Posterior vena cava (tissue), 2 donors: ENCODE results near the gene AURKAIP1. TPM values are rescaled to one million over a fixed set of nuclear protein-coding genes. Genes with fewer than 3 reads are reported as not detected.
A peak's percentile ranks its signal among the peaks of the same experiment; 100 is the strongest.
"Not testable (repeated sequence)": the region's sequence is repeated elsewhere in the genome, so short reads cannot be mapped to it uniquely, and the experiment has no call there.

ENCODE experiments used
- DNase-seq: peaks from one replicate; pipeline ENCODE4 v3.0.0-alpha.2; 2020; ENCODE audit warnings: low spot score
- intact Hi-C, 2 donors: fragments of 100-400 bp; cut with DNase I; formaldehyde crosslinking; loops; one replicate each; pipeline versions ENCODE4 v1.14.1 to v1.14.2; 2022 to 2023
- total RNA-seq, 2 donors: library from RNA; stranded (reverse); fragmentation: NEBNext Ultra II Directional; extraction: Animal tissue kit (Norgen Biotek cat#: 25700); gene quantifications; one replicate each; pipeline ENCODE4 v1.2.1, GENCODE V29; 2021
- donor health status: DM: yes; HTN: yes; CAD: no.
- donor health status: DM: yes; HTN: yes; CAD: no.

AURKAIP1 gene
- total RNA-seq, 2 donors from 2014 or later, result 70.9 to 78.8 TPM

DNA sequence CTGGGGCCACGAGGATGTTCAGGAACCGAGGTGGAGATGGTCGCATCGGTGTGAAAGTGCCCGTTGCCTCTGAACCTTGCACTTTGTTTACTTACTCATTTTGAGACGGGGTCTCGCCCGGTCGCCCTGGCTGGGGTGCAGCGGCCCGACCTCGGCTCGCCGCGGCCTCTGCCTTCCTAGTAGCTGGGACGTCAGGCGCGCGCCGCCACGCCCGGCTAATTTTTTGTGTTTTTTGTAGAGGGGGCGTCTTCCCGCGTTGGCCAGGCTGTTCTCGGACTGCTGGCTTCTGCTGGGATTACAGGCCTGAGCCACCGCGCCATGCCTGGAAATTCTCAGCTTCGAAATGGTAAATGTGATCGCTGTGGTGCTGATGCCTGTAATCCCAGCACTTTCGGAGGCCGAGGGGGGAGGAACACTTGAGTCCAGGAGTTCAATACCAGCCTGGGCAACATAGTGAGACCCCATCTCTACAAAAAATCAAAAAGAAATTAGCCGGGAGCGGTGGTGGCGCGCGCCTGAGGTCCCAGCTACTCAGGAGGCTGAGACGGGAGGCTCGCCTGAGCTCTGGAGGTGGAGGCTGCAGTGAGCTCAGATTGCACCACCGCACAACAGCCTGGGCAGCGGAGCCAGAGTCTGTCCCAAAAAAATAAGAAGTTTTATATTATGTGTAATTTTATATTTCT is 32.8 kb upstream of the AURKAIP1 start:
- DNase-seq, result no peak
- intact Hi-C loops, result no loop called here

DNA sequence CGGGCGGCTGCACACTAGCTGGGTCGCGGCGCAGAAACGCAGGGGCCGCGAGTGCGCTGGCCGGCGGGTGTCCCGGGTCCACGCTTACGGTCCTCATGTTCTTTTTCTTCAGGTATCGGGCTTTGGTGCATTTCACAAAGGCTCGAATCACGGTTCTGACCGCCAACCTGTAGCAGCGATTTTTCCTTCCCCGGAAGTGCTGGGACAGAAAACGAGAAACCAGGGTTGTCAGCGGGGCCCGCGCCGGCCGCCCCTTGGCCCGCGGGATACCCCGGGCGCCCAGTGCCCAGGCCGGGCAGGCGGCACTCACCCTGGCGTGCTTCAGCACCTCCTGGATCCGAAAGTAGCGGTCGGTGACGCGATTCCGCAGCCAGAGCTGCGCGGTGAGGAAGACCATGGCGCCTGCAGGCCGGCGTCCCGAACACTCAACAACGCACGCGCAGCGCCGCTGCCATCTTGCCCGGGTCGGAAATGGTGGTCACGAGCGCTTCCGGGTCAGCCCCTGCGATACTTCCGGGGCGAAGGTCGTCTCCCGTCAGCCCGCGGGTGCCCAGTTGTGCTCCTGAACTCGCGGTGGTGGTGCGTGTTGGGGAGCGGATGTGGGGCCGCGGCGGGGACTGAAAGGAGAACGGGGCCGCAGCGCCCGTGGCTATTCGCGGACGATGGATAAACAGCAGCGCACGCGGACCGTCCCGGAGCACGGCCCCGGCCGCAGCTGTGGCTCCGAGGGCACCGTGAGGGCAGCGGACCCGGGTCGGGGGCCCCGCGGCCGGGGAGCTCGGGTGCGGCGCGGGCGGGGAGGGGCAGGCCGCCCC is 32.0 kb upstream of the AURKAIP1 start, which contains the start of gene MRPL20:
Gene MRPL20 (minus strand): TSS at position 473 of the 815 bp plus-strand sequence. CDS start 76 bp downstream, at position 397.
- intact Hi-C loops, result no loop called here
- DNase-seq, result peak; percentile 99

DNA sequence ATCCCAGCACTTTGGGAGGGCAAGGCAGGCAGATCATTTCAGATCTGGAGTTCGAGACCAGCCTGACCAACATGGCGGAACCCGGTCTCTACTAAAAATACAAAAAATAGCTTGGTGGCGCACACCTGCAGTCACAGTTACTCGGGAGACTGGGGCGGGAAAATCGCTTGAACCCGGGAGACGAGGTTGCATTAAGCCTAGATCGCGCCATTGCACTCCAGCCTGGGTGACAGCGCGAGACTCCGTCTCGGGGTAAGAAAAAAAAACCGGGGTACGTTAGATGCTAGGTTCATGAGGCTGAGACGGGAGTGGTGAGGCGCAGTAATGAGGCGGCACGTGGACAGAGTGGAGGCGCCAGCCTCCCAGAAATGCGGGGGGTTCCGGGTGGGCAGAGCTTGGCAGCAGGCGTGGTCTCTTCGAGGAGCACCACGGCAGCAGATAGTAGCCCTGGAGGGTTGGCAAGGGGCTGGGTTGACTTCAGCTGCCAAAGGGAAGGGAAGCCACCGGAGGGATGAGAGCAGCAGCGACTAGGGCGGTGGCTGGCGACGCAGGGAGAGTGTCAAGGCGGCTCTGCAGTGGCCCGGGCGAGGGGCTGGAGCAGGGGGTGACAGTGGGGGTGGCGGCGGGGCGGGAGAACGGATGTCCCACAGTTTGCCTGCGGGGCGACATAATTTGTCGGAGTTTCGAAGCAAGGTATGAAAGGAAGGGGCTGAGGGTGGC is 31.3 kb upstream of the AURKAIP1 start:
- intact Hi-C loops, result no loop called here
- DNase-seq, result no peak

DNA sequence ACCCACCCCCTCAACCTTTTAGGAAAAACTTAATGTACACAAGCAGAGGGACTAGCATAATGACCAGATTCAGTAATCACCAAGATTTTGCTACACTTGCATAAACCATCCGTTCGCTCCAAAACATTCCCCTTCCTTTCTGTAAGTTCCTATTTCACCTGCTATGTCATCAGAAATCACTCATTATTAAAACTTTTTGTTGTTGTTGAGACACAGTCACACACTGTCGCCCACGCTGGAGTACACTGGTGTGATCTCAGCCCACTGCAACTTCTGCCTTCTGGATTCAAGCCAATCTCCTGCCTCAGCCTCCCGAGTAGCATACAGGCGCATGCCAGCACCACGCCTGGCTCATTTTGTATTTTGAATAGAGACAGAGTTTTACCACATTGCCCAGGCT is 28.6 kb upstream of the AURKAIP1 start:
- intact Hi-C loops, result loop anchor here in 1 of 2 donors (5.0 kb wide), 1 partner anchor 34 kb away; the partner anchor contains the start of gene VWA1
- DNase-seq, result no peak

DNA sequence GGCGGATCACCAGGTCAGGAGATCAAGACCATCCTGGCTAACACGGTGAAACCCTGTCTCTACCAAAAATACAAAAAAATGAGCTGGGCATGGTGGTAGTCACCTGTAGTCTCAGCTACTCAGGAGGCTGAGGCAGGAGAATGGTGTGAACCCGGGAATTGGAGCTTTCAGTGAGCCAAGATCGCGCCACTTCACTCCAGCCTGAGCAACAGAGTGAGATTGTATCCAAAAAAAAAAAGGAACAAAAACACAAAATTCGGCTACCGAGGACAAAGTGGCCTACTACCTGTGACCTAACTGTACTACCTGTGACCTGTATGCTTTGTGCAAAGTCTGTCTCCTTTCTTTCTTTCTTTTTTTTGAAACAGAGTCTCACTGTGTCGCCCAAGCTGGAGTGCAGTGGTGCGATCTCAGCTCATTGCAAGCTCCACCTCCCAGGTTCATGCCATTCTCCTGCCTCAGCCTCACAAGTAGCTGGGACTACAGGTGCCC is 27.9 kb upstream of the AURKAIP1 start:
- not testable (repeated sequence) for DNase-seq
- intact Hi-C loops, result loop anchor here in 1 of 2 donors (5.0 kb wide), 1 partner anchor 34 kb away; the partner anchor contains the start of gene VWA1

DNA sequence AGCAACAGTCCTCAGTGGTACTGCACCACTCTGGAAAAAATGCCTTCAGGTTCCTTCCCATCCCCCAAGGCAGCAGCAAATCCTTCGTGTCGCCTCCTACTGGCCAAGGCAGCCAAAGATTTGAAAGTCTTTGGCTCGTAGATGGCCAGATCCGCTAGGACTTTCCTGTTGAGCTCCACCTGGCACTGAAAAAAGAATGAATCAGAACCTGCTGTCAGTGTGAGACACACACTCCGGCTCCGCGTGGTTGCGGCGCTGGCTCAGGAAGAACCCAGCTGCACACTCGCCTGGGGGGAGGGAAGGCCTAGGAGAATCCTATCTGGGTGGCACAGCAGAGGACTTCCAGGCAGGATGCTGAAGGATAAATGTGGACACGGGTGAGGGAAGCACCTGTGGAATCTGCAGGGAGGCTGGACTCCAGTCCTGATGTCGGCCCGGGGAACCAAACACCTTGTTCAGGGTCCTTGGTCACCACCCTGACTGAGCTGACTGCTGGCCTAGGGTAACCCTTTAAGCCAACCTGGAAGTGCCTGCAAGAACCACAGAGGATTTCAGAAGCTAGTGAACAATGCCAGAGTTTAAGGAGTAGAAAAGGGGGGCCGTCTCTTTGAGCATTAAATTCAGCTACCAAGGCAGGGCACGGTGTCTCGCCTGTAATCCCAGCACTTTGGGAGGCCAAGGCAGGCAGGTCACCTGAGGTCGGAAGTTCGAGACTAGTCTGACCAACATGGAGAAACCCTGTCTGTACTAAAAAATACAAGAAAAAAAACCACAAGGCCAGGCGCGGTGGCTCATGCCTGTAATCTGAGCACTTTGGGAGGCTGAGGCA is 27.3 kb upstream of the AURKAIP1 start:
- intact Hi-C loops, result loop anchor here in 1 of 2 donors (5.0 kb wide), 1 partner anchor 35 kb away; the partner anchor contains the start of gene VWA1
- DNase-seq, result no peak

DNA sequence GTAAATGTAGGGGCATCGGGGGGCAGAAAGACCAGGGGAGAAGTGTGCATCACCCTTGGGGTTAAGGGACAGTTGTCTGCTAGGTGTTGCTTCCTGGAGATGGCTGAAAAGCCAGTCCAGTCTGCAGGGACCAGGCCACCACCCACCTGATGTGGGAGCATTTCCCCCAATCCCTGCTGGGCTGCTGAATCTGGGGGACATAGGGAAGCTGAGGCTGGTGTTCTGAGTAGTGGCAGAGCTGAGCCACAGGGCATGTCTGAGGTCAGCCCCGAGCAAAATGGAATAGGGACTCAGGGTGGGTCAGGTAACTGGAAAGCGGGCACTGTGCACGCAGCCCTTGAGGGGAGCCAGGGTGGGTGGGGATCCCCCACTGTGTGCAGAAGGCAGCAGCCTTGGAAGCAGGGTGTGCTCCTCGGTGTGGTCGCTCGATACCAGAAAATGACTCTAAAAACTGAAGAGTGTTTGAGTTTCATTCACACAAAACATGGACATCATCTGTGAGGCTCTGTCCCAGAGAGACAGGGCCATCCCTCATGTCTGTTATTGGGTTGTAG is 26.5 kb upstream of the AURKAIP1 start:
- DNase-seq, result no peak
- intact Hi-C loops, result loop anchor here in 1 of 2 donors (5.0 kb wide), 1 partner anchor 36 kb away; the partner anchor contains the start of gene VWA1

DNA sequence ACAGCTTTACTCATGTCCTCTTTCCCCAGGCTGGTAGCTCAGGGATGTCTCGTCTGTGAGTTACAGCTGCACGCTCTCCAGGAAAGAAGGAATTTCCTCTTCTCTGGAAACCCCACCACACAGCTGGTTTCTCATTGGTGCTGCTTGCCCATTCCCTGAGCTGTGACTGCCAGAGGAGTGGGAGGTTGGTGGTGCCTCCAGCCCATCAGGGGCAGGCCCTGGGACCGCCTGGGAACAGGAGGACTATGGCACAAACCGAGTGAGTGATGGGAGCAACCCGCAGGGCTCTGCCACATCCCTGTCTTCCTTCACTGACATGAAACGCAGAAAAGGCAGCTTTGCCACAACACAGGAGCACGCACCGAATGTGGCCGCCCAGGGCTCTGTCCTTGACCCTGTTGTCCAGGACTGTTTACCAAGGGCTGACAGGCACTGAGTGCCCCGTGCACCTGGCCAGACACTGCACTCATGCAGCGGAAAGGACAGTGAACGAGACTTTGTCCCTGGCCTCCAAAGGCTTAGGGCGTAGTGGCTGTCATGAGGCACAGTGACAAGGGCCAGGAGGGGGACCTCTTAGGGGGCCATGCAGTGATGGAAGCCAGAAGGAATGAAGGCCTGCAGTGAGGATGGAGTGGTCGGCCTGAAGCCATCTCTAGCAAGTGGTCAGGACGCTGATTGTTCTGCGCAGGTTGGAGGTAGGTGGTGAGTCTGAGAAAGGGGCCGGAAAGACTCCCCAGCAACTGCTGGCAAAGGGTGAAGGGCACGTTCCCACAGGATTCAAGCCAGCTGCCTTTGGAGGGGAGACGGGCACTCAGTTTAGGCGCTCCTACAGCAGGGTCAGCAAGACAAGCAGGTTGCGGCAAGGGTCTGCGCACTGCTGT is 25.8 kb upstream of the AURKAIP1 start:
- DNase-seq, result no peak
- intact Hi-C loops, result loop anchor here in 1 of 2 donors (5.0 kb wide), 1 partner anchor 36 kb away; the partner anchor contains the start of gene VWA1

DNA sequence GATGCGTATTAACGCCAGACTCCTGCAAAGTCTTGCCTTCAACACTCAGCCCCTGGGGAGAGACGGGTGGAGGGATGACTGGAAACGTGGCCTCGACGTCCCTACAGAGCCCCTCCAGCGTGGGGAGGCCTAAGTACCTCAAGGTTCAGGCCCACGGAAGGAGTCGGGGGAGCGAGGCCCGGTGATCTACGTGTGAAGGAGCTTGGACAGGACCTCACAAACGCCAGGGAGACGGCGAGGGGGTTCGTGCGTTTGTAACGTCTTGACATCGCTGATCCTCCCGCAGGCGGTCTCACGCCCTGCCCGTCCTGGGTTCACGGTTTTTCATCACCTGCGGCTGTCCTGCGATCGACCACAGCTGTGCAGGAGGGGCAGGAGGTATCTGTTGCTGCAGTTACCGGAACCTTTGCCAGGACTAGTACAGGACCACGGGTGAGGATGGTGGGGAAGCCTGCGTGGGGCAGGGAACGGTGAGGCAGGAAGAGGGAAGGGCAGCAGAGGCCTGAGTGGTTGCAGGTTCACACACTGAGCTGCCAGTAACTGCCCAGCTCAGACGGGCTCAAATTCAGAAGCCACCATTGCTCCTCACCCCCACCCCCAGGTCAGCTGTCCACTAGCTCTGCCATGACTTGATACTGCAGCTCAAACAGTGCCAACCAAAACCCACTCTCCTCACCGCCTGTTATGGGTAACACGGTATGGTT is 25.0 kb upstream of the AURKAIP1 start:
- intact Hi-C loops, result loop anchor here in 1 of 2 donors (5.0 kb wide), 1 partner anchor 37 kb away; the partner anchor contains the start of gene VWA1

DNA sequence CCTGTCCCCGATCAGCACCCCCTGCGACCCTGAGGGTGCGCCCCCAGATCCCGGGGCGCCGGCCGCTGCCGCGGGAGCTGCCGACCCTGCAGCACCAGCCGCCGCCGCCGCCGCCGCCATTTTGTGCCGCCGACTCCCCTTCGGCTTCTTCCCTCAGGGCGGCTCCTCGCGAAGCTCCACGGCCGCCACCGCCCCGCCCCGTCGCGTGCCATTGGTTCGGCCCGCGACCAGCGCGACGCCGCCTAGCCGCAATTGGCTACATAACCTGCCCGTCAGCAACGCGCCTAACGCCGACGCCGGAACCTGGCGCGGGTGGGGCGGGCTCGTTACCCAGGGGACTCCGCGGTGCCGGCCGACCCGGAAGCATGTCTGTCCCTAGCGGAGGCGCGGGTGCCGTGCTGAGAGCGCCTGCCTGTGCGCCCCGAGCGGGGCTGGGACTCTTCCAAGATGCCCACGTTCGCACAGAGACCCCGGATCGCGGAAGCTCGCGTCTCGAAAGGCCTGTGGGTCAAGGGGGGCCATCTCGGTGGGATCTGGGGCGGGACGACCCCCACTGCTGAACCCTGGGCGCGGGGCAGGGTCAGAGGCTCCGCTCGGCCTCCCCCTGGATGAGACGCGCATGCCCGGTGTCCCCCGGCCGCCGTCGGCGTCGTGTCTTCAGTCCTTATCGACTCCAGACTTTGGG is 24.3 kb upstream of the AURKAIP1 start, which contains the start of gene CCNL2:
Gene CCNL2 (minus strand): TSS at position 149 of the 685 bp plus-strand sequence. CDS start 29 bp downstream, at position 120.
- peak; percentile 100 for DNase-seq
- intact Hi-C loops, result no loop called here

More for the DNA sequence above, 25.0 kb upstream of the AURKAIP1 start:
- DNase-seq, result no peak

DNA sequence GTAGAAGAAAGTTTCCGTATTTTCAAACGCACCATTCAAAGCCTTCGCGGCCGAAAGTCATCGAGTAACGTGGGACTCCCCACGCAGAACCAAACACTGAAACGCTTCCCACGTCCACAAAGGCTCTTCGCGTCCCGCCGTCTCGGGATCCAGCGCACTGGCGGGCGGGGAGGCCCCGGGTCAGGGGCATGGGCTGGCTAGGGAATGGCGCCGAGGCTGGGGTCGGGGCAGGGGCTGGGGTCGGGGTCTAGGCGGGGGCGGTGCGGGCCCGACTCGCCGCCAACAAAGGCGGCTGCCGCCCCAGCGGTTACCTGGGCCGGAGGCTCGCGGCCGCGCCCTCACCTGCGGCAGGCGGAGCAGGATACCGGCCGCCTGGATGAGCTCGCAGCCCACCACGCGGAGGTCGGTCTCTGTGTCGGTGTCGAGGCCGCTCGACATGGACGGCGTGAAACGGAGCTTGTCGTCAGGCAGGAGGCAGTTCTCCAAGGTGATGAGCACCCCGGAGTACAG is 23.7 kb upstream of the AURKAIP1 start:
- no peak for DNase-seq
- intact Hi-C loops, result no loop called here

DNA sequence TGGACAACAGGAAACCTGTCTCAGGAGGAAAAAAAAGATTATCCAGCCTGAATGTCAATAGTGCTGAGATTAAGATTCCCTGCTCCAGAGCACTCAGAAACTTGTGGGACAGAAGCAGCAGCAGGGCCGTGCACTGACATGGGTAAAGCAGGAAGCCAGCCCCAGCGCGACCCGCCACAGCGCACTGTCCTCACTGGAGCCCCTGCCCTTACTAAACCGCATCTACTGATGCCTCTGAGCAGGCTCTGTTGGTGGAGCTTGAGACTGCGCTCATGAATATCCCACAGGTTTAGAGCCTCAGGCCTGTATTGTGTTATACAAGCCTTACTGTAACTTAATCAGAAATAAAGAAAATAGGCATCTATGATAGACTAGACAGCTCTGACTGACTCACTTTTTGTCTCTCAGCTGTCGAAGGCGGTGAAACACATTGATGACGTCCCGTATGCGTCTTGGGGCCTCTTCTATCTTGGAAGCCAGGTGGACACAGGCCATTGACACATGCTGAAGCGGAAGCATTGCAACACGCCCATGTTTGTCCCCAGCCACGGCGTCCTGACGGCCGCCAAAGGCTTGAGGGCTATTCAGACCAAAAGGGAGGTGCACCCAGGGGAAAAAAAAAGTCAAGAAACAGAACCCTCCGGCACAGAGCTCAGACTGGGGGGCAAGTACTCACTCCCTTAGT is 23.0 kb upstream of the AURKAIP1 start:
- no peak for DNase-seq
- intact Hi-C loops, result no loop called here

DNA sequence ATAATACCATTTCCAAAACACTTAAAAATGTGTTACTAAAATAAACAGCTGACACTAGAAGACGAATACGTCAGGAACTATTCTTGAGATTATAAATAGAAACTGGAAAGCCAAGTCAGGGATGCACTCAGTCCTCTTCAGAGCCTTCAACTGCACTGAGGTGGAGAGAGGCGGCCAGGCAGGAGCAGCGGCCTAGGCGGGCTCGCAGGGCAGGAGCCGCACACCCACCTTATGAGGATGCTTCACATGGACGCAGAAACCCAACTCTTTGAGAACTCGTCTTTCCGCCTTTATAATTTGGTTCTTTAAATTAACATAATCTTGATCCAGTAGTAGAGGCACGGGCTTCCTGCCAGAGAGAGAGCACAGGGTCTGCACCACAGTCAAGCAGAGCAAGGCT is 20.2 kb upstream of the AURKAIP1 start:
- no peak for DNase-seq
- intact Hi-C loops, result no loop called here

DNA sequence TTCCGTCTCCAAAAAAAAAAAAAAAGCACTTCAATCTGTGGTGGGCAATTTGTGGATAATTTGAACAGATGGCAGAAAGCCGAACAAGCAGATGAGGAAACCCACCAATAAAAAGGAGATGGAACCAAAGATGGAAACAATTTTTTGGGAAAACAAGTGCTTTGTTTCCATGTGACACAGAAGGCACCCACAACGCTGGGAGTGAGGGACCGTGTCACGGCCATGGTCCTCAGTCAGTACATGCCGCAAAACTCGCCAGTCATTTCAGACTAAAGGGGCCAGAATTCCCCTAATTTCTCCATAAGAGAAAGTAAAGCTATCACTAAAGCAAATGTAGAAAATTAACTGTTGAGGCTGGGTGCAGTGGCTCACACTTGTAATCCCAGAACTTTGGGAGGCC is 19.1 kb upstream of the AURKAIP1 start:
- intact Hi-C loops, result no loop called here
- no peak for DNase-seq

DNA sequence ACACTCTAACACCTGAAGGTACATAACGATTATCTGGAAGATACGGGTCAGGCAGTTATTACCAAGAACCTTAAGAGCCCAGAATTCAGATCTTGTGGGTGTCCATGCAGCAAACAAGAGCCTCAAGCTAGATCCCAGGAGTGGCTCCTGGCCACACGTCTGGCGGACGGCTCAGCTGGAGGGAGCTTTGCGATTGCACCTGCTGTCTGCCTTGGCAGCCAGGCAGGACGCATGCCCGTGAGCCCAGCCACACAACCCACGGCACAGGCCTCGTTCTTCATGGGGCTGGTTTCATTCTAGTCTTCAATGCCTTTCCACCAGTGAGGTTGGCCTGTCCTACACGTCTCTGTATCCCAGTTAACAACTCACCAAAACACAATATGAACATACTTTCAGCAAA is 18.4 kb upstream of the AURKAIP1 start:
- intact Hi-C loops, result no loop called here
- DNase-seq, result no peak
